Measurements from ENCODE around the gene CTDSPL.

DNA sequence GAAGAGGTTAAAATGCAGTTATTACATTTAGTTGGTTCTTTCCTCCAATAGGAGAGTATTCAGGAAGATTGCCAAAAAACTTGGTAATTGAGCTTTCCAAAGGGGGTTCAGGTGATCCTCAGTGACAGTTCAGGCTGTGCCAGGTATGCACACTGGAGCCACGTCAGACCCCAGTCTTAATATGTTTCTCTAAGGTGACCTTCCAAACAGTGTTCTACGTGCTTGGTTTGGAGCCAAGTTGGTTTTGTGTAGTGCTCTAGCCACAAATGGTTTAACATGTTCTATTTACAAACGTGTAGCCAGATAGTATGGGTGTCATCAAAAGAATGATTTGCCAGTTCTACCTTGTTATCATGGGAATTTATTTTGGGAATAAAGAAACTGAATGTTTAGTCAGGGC, 21.0 kb downstream of the CTDSPL start:
- TF ChIP-seq, protein P1, sequence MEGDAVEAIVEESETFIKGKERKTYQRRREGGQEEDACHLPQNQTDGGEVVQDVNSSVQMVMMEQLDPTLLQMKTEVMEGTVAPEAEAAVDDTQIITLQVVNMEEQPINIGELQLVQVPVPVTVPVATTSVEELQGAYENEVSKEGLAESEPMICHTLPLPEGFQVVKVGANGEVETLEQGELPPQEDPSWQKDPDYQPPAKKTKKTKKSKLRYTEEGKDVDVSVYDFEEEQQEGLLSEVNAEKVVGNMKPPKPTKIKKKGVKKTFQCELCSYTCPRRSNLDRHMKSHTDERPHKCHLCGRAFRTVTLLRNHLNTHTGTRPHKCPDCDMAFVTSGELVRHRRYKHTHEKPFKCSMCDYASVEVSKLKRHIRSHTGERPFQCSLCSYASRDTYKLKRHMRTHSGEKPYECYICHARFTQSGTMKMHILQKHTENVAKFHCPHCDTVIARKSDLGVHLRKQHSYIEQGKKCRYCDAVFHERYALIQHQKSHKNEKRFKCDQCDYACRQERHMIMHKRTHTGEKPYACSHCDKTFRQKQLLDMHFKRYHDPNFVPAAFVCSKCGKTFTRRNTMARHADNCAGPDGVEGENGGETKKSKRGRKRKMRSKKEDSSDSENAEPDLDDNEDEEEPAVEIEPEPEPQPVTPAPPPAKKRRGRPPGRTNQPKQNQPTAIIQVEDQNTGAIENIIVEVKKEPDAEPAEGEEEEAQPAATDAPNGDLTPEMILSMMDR (IDR thresholded peaks at IDR 0.05; ENCODE audit: low read depth, low read length, missing input control): no peak
- no peak for TF ChIP-seq RAD21 (IDR thresholded peaks at IDR 0.05)
- no peak for TF ChIP-seq YY1 (IDR thresholded peaks at IDR 0.05)
- TF ChIP-seq SP1 (IDR thresholded peaks at IDR 0.05): no peak
- no peak for TF ChIP-seq TAF1 (conservative IDR thresholded peaks at IDR 0.05)
- no peak for TF ChIP-seq JUND (IDR thresholded peaks at IDR 0.05)
- TF ChIP-seq HNF4G (IDR thresholded peaks at IDR 0.05): no peak
- TF ChIP-seq, protein P2, sequence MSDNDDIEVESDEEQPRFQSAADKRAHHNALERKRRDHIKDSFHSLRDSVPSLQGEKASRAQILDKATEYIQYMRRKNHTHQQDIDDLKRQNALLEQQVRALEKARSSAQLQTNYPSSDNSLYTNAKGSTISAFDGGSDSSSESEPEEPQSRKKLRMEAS (IDR thresholded peaks at IDR 0.05): no peak
- TF ChIP-seq, protein P3, sequence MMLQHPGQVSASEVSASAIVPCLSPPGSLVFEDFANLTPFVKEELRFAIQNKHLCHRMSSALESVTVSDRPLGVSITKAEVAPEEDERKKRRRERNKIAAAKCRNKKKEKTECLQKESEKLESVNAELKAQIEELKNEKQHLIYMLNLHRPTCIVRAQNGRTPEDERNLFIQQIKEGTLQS (IDR thresholded peaks at IDR 0.05): no peak
- TF ChIP-seq FOXA1 (IDR thresholded peaks at IDR 0.05): no peak
- TF ChIP-seq GABPA (IDR thresholded peaks at IDR 0.05 in 1 of 2, conservative IDR thresholded peaks at IDR 0.05 in 1 of 2): no peak
- TF ChIP-seq EGR1 (IDR thresholded peaks at IDR 0.05; ENCODE audit: low read depth in 2 of 2): no peak
- TF ChIP-seq, protein P4, sequence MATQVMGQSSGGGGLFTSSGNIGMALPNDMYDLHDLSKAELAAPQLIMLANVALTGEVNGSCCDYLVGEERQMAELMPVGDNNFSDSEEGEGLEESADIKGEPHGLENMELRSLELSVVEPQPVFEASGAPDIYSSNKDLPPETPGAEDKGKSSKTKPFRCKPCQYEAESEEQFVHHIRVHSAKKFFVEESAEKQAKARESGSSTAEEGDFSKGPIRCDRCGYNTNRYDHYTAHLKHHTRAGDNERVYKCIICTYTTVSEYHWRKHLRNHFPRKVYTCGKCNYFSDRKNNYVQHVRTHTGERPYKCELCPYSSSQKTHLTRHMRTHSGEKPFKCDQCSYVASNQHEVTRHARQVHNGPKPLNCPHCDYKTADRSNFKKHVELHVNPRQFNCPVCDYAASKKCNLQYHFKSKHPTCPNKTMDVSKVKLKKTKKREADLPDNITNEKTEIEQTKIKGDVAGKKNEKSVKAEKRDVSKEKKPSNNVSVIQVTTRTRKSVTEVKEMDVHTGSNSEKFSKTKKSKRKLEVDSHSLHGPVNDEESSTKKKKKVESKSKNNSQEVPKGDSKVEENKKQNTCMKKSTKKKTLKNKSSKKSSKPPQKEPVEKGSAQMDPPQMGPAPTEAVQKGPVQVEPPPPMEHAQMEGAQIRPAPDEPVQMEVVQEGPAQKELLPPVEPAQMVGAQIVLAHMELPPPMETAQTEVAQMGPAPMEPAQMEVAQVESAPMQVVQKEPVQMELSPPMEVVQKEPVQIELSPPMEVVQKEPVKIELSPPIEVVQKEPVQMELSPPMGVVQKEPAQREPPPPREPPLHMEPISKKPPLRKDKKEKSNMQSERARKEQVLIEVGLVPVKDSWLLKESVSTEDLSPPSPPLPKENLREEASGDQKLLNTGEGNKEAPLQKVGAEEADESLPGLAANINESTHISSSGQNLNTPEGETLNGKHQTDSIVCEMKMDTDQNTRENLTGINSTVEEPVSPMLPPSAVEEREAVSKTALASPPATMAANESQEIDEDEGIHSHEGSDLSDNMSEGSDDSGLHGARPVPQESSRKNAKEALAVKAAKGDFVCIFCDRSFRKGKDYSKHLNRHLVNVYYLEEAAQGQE (IDR thresholded peaks at IDR 0.05): no peak
